ENCODE measurements around the gene PRIM2.
"Not testable (repeated sequence)": the region's sequence is repeated elsewhere in the genome, so short reads cannot be mapped to it uniquely, and the experiment has no call there.

GRCh38 chr6:57551961-57552360, 234.5 kb downstream of the PRIM2 start:
- TF ChIP-seq CTCF (tag by site-specific recombination; IDR thresholded peaks at IDR 0.05); ZNF274 (IDR thresholded peaks at IDR 0.05; ENCODE audit: low read length); ZNF274 (tag by site-specific recombination; IDR thresholded peaks at IDR 0.05; ENCODE audit: borderline replicate concordance); ATF2 (tag by site-specific recombination; IDR thresholded peaks at IDR 0.05; ENCODE audit: low read depth); ZNF76 (tag by site-specific recombination; IDR thresholded peaks at IDR 0.05; ENCODE audit: borderline replicate concordance, low read depth); SETDB1 (IDR thresholded peaks at IDR 0.05; ENCODE audit: insufficient read length, low read length); ZNF639 (tag by site-specific recombination; IDR thresholded peaks at IDR 0.05); ZNF311 (tag by site-specific recombination; IDR thresholded peaks at IDR 0.05; ENCODE audit: borderline replicate concordance); TCF7L2 (IDR thresholded peaks at IDR 0.05; ENCODE audit: borderline replicate concordance, low read depth, low read length); ZNF37A (tag by site-specific recombination; IDR thresholded peaks at IDR 0.05): not testable (repeated sequence)
- TF ChIP-seq, protein P1, sequence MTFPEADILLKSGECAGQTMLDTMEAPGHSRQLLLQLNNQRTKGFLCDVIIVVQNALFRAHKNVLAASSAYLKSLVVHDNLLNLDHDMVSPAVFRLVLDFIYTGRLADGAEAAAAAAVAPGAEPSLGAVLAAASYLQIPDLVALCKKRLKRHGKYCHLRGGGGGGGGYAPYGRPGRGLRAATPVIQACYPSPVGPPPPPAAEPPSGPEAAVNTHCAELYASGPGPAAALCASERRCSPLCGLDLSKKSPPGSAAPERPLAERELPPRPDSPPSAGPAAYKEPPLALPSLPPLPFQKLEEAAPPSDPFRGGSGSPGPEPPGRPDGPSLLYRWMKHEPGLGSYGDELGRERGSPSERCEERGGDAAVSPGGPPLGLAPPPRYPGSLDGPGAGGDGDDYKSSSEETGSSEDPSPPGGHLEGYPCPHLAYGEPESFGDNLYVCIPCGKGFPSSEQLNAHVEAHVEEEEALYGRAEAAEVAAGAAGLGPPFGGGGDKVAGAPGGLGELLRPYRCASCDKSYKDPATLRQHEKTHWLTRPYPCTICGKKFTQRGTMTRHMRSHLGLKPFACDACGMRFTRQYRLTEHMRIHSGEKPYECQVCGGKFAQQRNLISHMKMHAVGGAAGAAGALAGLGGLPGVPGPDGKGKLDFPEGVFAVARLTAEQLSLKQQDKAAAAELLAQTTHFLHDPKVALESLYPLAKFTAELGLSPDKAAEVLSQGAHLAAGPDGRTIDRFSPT (tag by site-specific recombination; IDR thresholded peaks at IDR 0.05), result not testable (repeated sequence)

Measured in HEK293 (cell line).